MG63 (cell line): ENCODE data around the gene THSD7B. TPM values are rescaled to one million over a fixed set of nuclear protein-coding genes. Genes with fewer than 3 reads are reported as not detected.

ENCODE experiments used
- DNase-seq: peaks from one replicate; pipeline ENCODE4 v3.0.0-alpha.2; 2020
- H3K27me3 ChIP-seq: fragments of 250-450 bp; sonication (Bioruptor Pico); 2 replicates; pipeline ENCODE4 v1.5.1; 2020; ENCODE audit warnings: mild to moderate bottlenecking, moderate library complexity
- H3K36me3 ChIP-seq: fragments of 250-450 bp; sonication (Bioruptor Pico); 2 replicates; pipeline ENCODE4 v1.5.1; 2020; ENCODE audit warnings: mild to moderate bottlenecking, moderate library complexity
- H3K4me3 ChIP-seq: fragments of 250-450 bp; sonication (Bioruptor Pico); 2 replicates; pipeline ENCODE4 v1.5.1; 2020; ENCODE audit warnings: mild to moderate bottlenecking, moderate library complexity
- H3K9me3 ChIP-seq: fragments of 250-450 bp; sonication (Bioruptor Pico); 2 replicates; pipeline ENCODE4 v1.5.1; 2020; ENCODE audit warnings: mild to moderate bottlenecking, moderate library complexity
- total RNA-seq: library from RNA; depleted of rRNA; stranded (reverse); fragments of >200 nt; shearing (Covaris generic); gene quantifications from 2 replicates; pipeline ENCODE4 v1.2.3, GENCODE V29; 2014; ENCODE audit warnings: low replicate concordance

The THSD7B gene
- total RNA-seq, 1 experiment from 2014 or later: not detected

DNA sequence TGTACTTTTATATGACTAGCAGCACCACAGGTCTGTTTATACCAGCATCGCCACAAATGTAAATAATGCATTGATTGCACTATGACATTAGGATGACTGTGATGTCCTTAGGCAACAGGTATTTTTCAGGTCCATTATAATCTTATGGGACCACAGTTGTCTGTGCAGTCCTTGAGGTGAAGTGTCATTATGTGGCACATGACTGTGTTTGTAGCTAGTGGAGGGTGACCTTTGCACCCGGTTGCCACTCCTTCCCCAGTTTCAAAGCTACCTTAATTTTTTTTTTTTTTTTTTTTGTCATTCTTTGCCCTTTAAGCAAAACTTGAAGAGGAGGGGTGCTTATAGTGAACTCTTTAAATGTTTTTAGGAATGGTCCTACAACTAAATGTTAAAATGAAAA, 386.4 kb downstream of the THSD7B start:
- Histone ChIP-seq H3K27me3 (no peaks in the 10 kb centered on the region), H3K9me3 (no peaks in the 10 kb centered on the region; the same call in 1 of the 2 replicates), H3K4me3 (no peak overlapping the region), H3K36me3 (no peaks in the 10 kb centered on the region)
- DNase-seq: no peak

DNA sequence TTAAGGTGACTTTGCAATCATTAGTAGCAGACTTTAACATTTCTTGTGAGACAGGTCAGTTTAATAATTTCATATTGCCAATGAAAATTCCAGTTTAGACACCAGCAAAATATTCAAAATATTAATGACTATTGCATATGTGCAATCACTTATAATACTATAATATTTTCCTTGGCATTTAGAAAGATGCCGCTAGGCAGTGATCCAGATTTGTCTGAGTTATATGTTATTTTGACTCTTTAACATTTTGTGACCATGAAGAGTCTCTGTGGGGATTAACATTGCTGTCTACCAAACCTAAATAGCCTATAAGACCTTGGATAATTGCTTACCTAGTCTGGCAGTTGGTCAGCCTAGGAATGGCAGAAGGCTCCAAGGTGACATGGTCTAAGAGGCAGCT, 389.6 kb downstream of the THSD7B start:
- Histone ChIP-seq H3K4me3 (no peak overlapping the region), H3K27me3 (no peaks in the 10 kb centered on the region)
- DNase-seq: no peak

DNA sequence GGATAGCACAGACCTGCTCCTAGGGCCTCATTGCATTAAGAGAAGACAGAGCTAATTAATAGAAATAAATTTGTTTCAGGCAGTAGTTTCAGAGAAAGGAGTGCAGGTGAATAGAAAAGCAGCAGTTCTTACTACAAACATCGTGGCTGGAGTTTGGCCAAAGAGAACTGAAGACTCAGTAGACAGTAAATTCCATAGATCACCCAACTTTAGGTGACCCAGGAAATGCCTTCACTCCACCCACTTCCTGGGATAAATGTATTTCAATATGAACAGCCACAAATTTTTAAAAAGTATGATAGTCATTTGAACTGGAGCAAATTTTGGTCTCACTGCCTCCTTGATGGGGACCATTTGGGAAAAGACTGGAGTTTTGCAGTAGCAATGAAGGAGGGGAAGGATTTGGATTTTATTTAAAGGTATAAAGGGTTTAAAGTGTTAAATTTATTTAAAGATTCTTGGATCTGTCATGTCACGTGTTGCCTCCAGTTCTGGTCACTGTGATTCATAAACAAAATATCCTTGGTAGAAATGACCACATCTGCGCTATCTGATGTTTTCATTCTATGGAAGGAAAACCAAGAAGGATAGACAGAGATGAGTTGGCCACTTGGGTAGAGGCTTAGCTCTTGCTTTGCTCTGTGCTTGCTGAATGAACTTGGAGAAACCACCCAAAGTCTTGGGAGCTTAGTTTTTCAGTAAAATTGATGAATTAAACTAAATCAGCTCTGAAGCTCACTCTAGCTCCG, 390.2 kb downstream of the THSD7B start:
- H3K27me3 ChIP-seq: no peaks in the 10 kb centered on the region
- DNase-seq: no peak
- H3K4me3 ChIP-seq: no peak overlapping the region
- H3K36me3 ChIP-seq: no peaks in the 10 kb centered on the region
- no peaks in the 10 kb centered on the region; the same call in 1 of the 2 replicates for H3K9me3 ChIP-seq

More for the DNA sequence above, 389.6 kb downstream of the THSD7B start:
- Histone ChIP-seq H3K9me3 (no peaks in the 10 kb centered on the region; the same call in 1 of the 2 replicates), H3K36me3 (no peaks in the 10 kb centered on the region)

DNA sequence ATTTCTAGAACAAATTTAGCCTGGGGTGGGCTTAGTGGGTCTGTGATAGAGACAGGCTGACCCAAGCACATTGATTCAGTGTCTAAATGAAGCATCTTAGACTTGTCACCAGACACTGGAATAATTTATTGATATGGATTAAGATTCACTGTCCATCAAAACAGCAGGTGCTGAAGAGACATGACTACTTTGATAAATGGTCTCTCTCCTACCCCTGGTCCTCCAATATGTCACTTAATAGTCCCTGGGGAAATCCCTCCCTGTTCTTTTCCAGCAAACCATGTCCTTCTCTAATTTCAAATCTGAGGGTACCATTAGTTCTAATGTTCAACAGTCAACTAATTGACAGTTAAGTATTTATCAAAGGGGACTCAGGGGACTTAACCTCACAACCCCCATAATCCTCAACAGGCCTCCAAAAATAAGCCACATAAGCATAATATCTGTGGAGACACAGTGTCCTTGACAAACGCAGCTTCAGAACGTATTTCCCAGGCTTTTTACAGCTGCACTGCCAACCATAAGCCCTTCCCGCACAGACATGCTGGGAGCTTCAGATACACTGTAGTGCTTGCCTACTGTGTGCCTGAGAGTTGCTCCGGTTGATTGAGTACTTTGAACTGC, 391.0 kb downstream of the THSD7B start:
- H3K9me3 ChIP-seq: no peaks in the 10 kb centered on the region; the same call in 1 of the 2 replicates
- H3K36me3 ChIP-seq: no peaks in the 10 kb centered on the region
- no peak overlapping the region for H3K4me3 ChIP-seq

DNA sequence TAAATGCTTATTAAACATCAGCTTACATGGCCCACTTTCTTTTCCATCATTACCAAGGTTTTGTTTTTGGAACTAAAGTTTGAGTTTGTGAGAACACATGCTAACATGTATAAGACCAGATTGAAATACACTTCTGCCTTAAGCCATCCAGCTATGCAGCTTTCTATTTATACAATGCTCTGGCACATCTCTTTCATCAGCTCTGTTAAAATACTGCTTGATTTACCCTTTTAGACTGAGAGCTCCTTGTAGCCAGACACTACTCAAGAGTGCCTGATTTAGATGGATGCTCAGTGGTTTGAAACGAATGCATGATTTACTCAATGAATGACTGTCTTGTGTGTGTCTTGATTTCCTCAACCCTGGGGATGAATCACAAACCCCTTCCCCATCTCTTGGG, 392.5 kb downstream of the THSD7B start:
- DNase-seq: no peak
- no peaks in the 10 kb centered on the region for H3K36me3 ChIP-seq
- no peak overlapping the region for H3K4me3 ChIP-seq
- H3K27me3 ChIP-seq: no peaks in the 10 kb centered on the region
- H3K9me3 ChIP-seq: no peaks in the 10 kb centered on the region; the same call in 1 of the 2 replicates

More for the DNA sequence above, 391.0 kb downstream of the THSD7B start:
- no peak for DNase-seq
- H3K27me3 ChIP-seq: no peaks in the 10 kb centered on the region

DNA sequence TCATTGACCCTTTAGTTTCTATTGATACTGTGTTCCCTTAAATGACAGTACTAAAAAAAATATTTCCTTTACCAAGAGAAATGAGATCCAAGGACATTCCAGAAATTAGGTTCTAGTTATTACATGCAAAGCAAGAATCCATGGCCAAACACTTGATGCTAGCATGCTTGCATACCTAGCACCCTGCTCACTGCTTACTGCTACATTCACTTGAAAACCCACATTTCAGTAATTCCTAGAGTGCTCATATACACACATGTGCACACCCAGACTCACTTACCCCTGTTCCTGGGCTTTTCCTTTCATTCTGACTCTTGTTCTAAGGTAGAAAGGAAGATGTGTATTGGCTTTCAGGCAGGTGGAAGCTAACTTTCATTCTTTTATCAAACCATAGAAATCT, 395.9 kb downstream of the THSD7B start:
- no peaks in the 10 kb centered on the region for H3K27me3 ChIP-seq
- H3K36me3 ChIP-seq: no peaks in the 10 kb centered on the region
- H3K4me3 ChIP-seq: no peak overlapping the region
- H3K9me3 ChIP-seq: no peaks in the 10 kb centered on the region
- DNase-seq: no peak

DNA sequence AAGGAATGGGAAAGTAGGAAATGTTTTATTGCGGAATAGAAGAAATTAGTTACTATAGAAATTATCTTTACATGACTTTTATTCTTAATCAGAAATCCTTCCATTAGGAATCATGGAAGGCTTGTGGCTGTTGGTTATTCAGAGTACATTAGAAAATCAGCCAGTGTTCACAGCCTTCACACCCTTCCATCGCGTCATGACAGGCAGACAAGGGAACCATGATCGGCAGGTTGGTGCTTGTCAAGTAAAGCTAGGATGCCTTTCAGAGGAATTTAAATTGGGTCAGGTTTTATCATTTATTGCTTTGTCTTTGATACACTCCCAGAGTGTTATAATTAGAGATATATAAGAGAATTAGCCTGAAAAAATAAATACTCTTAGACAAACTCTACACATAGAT, 400.6 kb downstream of the THSD7B start:
- no peak for DNase-seq
- no peak overlapping the region for H3K4me3 ChIP-seq
- H3K36me3 ChIP-seq: no peaks in the 10 kb centered on the region
- no peaks in the 10 kb centered on the region for H3K27me3 ChIP-seq
- H3K9me3 ChIP-seq: no peaks in the 10 kb centered on the region

DNA sequence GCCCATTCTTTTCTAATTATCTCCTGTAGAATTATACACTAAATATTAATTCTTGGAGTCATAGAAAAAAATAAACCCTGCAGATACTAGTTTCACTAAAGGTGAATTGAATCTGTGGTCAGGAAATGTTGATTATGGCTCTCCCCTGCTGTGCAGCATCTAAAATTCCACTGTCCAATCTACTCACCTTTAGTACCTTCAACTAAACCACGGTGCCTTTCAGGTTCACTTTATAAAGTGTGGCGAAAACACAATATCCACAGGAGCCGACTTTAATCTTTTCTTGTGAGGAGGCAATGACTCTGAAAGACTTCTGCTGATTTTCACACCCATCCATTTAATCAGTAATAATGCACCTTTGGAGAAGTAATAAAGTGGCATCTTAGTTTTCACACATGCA, 402.3 kb downstream of the THSD7B start:
- H3K36me3 ChIP-seq: no peaks in the 10 kb centered on the region
- H3K27me3 ChIP-seq: no peaks in the 10 kb centered on the region
- H3K9me3 ChIP-seq: no peaks in the 10 kb centered on the region
- no peak overlapping the region for H3K4me3 ChIP-seq
- DNase-seq: no peak

DNA sequence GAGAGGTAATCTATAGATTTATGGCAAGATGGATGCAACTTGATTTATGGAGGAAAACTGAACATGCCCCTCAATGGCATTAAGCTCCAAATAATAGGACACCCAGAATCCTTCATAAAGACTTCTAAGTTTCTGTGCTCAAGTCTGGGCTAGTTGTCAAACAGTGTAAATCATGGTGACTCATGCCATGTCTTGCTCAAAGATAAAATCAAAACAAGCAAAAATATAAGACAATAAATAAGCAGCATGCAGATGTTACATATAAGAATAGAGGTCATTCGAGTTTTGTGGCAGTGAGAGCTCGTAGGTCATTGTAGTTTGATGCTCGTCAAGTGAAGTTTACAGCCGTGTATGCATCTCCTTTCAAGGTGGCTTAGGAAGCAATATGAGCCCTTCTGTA, 403.2 kb downstream of the THSD7B start:
- H3K4me3 ChIP-seq: no peak overlapping the region
- no peaks in the 10 kb centered on the region for H3K36me3 ChIP-seq
- H3K27me3 ChIP-seq: no peaks in the 10 kb centered on the region
- DNase-seq: no peak
- no peaks in the 10 kb centered on the region for H3K9me3 ChIP-seq

DNA sequence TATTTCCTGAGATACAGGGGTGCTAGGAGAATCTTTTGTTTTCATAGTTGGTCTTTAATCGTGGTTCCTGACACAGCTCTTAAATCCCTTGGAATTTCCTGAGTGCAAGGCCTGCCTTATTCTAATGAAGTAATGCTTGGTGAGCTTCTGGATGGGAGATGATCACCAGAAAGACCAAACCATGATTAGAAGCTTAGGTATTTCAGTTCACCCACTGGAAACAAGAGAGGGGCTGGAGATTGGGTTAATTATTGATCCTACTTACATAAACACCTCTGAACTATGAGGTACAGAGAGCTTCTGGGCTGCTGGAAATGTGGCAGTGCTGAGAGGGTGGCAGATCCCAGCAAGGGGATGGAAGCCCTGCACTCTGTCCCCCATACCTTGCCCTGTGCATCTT, 406.8 kb downstream of the THSD7B start:
- Histone ChIP-seq H3K9me3 (no peaks in the 10 kb centered on the region), H3K36me3 (no peaks in the 10 kb centered on the region), H3K4me3 (no peak overlapping the region), H3K27me3 (no peaks in the 10 kb centered on the region)
- DNase-seq: no peak

DNA sequence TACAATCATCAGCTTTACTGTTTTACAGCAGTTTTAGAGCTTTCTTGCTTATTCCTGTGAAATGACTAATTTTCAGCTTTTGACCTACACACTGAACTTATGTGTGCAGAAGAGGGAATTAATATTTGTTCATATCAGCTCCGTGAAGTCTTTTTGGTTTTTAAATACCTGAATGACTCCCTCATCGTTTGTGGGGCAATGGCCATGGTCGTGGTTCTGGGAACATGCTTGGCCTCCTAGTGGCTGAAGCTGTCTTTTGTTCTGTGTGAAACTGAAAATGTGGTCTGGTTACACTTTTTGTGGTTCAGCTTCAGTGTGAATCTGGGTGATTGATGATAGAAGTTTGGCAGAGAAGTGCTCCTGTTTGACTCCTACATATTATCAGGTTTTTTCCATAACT, 408.1 kb downstream of the THSD7B start:
- Histone ChIP-seq H3K4me3 (no peak overlapping the region), H3K27me3 (no peaks in the 10 kb centered on the region), H3K36me3 (no peaks in the 10 kb centered on the region), H3K9me3 (no peaks in the 10 kb centered on the region)
- peak; percentile 4 for DNase-seq

DNA sequence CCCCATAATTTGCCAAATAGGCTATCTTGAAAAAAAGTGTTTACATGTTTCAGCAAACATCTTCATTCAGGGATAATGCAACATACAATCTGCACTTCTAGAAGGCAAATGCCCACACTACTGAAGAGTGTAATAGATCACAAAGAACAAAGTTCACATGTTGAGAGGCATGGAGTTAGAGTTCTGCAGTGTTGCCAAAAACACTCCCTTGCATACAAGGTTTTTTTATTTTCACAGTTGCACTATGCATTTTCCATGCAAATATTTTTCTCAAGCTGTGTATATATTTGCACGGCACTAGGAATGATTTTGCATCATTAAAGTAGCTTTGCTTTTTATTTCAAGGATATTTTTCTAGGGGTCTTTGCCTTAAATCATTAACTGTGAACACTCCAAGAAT, 409.9 kb downstream of the THSD7B start:
- Histone ChIP-seq H3K36me3 (no peaks in the 10 kb centered on the region), H3K9me3 (no peaks in the 10 kb centered on the region)
- no peak for DNase-seq

DNA sequence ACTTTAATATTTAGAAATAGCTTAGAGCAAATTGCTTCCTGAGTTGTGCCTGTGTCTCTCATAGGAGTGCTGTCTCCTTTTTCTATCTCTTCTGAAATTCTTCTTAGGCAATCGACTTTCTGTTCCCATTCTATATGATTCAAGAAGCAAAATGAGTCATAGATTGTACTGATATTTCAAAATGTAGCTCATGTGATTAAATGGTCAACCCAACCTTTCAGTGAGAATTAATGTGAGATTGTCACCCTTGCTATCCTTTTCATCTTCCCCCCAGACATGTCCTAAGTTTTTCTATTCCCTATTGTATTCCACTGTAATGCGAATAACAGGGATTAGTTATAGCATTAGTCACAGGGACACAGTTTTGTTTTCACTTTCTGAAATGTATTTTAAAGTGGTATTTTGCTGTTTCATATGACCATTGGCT, 413.6 kb downstream of the THSD7B start:
- DNase-seq: no peak
- Histone ChIP-seq H3K27me3 (no peaks in the 10 kb centered on the region), H3K4me3 (no peak overlapping the region), H3K9me3 (no peaks in the 10 kb centered on the region), H3K36me3 (no peaks in the 10 kb centered on the region)

More for the DNA sequence above, 409.9 kb downstream of the THSD7B start:
- H3K4me3 ChIP-seq: no peak overlapping the region
- no peaks in the 10 kb centered on the region for H3K27me3 ChIP-seq

DNA sequence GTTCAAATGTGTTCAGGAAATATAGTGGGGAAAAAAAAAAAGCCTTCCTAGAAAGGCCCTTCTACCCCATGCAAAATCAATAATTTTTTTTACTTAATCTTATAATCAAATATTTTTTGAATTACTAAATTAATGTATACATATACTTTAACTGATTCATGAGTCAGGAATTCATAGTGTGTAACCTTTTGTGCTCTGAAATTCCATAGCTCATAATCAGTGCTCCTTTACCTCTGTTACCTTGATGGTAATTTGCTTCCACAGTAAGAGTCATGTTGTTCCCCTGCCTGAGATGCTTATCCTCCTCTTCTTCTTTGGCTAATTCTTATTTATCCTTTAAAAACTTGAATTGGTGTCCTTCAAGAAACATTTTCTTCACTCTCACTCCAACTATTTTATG, 414.2 kb downstream of the THSD7B start:
- Histone ChIP-seq H3K36me3 (no peaks in the 10 kb centered on the region), H3K9me3 (no peaks in the 10 kb centered on the region), H3K27me3 (no peaks in the 10 kb centered on the region), H3K4me3 (no peak overlapping the region)
- no peak for DNase-seq

DNA sequence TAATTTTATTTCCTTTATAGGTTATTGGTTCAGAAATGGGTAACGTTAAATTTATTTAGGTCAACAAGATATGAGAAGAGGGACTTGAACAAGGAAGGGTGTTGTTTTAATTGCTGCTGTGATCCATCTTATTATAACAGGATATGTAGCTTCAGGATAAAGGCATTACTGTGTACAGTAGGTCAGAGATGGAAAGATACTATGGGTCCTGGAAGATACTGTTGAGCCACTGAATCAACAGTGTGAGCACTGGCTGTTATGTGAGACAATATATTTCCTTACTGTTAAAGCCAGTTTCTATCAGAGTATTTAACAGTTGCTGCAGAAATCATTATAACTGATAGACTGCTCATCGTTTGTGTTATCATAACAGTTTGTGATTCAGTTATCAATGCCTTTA, 414.7 kb downstream of the THSD7B start:
- Histone ChIP-seq H3K9me3 (no peaks in the 10 kb centered on the region), H3K36me3 (no peaks in the 10 kb centered on the region), H3K4me3 (no peak overlapping the region), H3K27me3 (no peaks in the 10 kb centered on the region)
- no peak for DNase-seq

DNA sequence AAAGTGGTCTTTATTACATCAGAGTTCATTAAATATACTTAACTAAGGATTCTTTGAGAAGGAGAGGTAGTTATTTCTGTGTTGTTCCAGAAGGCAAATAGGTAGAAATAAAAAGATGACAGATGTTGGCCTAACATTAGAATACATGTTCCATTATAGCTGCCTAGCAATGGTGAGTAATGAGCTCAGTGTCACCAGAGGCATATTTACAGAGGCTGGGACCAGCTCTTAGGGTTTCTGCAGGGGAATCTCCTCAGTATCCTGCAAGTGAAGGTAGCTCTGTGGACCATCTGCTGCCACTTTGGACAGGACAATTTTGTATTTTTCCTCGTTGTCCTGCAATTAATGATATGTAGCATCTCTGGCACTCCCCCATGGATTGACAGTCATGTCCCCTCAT, 416.0 kb downstream of the THSD7B start:
- no peak for DNase-seq
- H3K4me3 ChIP-seq: no peak overlapping the region

DNA sequence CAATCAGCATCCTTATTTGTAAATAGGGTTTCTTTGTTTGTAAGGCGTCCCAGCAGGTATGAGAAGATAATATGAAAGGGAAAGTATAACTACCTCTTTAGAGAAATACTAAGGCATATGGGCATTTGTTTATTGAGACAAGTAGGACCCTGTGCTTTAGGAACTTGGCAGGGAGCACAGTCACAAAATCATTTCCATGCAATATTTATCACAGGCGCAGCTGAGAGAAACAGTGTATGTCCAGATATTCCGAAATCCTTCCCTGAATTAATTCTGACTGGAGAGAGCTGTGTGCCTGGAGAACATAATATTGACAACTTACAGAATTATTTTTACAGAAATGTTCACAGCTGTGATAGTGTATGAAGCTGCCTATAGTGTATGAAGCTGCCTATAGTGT, 416.7 kb downstream of the THSD7B start:
- H3K27me3 ChIP-seq: no peaks in the 10 kb centered on the region
- H3K4me3 ChIP-seq: no peak overlapping the region
- peaks cover 2% of the 10 kb centered on the region; the same call in 1 of the 2 replicates for H3K9me3 ChIP-seq
- no peaks in the 10 kb centered on the region for H3K36me3 ChIP-seq
- no peak for DNase-seq

More for the DNA sequence above, 416.0 kb downstream of the THSD7B start:
- H3K27me3 ChIP-seq: no peaks in the 10 kb centered on the region
- peaks cover 2% of the 10 kb centered on the region; the same call in 1 of the 2 replicates for H3K9me3 ChIP-seq
- H3K36me3 ChIP-seq: no peaks in the 10 kb centered on the region
